HepG2 (cell line): Measurements from ENCODE around the gene CDC25C. TPM values are rescaled to one million over a fixed set of nuclear protein-coding genes. Genes with fewer than 3 reads are reported as not detected.

Source experiments
- ELF1 ChIP-seq: sonication (generic); formaldehyde crosslinking; IDR thresholded peaks from 2 replicates; pipeline ENCODE4 v1.4.0; 2020; ENCODE audit warnings: missing genetic modification reagents
- FOXA3 ChIP-seq: IDR thresholded peaks from 2 replicates; pipeline ENCODE4 v1.6.1; 2016; ENCODE audit warnings: missing genetic modification reagents, missing compliant biosample characterization
- KLF16 ChIP-seq, 2 experiments: sonication (generic) in 1 of 2; formaldehyde crosslinking in 1 of 2; IDR thresholded peaks; 2 replicates each; pipeline versions ENCODE4 v1.6.1 to v1.8.0; 2016 to 2023; ENCODE audit warnings: missing genetic modification reagents in 2 of 2, missing compliant biosample characterization in 1 of 2
- KMT2B ChIP-seq: IDR thresholded peaks from 2 replicates; pipeline ENCODE4 v1.6.1; 2016; ENCODE audit warnings: missing genetic modification reagents, missing compliant biosample characterization
- MTA3 ChIP-seq: sonication (generic); formaldehyde crosslinking; IDR thresholded peaks from 2 replicates; pipeline ENCODE4 v1.4.0; 2020; ENCODE audit warnings: missing genetic modification reagents
- MYNN ChIP-seq: sonication (generic); formaldehyde crosslinking; IDR thresholded peaks from 2 replicates; pipeline ENCODE4 v1.4.0; 2020; ENCODE audit warnings: mild to moderate bottlenecking, low read depth, missing genetic modification reagents
- NCOA2 ChIP-seq: sonication (generic); formaldehyde crosslinking; IDR thresholded peaks from 2 replicates; pipeline ENCODE4 v1.8.0; 2022; ENCODE audit warnings: inconsistent platforms
- NFE2L1 ChIP-seq: sonication (generic); formaldehyde crosslinking; IDR thresholded peaks from 2 replicates; pipeline ENCODE4 v1.4.0; 2020; ENCODE audit warnings: missing genetic modification reagents, mild to moderate bottlenecking, borderline replicate concordance
- NFIC ChIP-seq: IDR thresholded peaks from 2 replicates; pipeline ENCODE4 v1.6.1; 2012; ENCODE audit warnings: mild to moderate bottlenecking, low read length, inconsistent platforms
- PCBP1 ChIP-seq: fragments of 200-400 bp; formaldehyde crosslinking; IDR thresholded peaks from 2 replicates; pipeline ENCODE4 v1.6.1; 2017; ENCODE audit warnings: mild to moderate bottlenecking, low read depth, low read length, borderline replicate concordance
- PCBP2 ChIP-seq: fragments of 200-400 bp; formaldehyde crosslinking; optimal IDR thresholded peaks from 2 replicates; pipeline ENCODE3; 2018; ENCODE audit warnings: low read length, low read depth; ENCODE audit not compliant: poor library complexity, severe bottlenecking
- POLR2G ChIP-seq: fragments of 200-400 bp; formaldehyde crosslinking; IDR thresholded peaks from 2 replicates; pipeline ENCODE4 v1.6.1; 2018; ENCODE audit warnings: mild to moderate bottlenecking, low read depth, low read length, moderate library complexity
- SMAD1 ChIP-seq: sonication (generic); formaldehyde crosslinking; IDR thresholded peaks from 2 replicates; pipeline ENCODE4 v1.4.0; 2020; ENCODE audit warnings: missing genetic modification reagents, low read depth, mild to moderate bottlenecking, borderline replicate concordance
- SP2 ChIP-seq: sonication (generic); formaldehyde crosslinking; IDR thresholded peaks from 2 replicates; pipeline ENCODE4 v1.5.1; 2020; ENCODE audit warnings: mild to moderate bottlenecking, missing genetic modification reagents
- TCF7L2 ChIP-seq: IDR thresholded peaks from 2 replicates; pipeline ENCODE4 v1.6.1; 2011; ENCODE audit warnings: mild to moderate bottlenecking, low read depth, low read length, moderate library complexity
- YEATS4 ChIP-seq: sonication (generic); formaldehyde crosslinking; IDR thresholded peaks from 2 replicates; pipeline ENCODE4 v1.4.0; 2020; ENCODE audit warnings: missing genetic modification reagents, borderline replicate concordance
- ZBTB37 ChIP-seq: sonication (generic); formaldehyde crosslinking; IDR thresholded peaks from 2 replicates; pipeline ENCODE4 v1.4.0; 2020; ENCODE audit warnings: mild to moderate bottlenecking, missing genetic modification reagents
- ZBTB39 ChIP-seq: sonication (generic); formaldehyde crosslinking; IDR thresholded peaks from 2 replicates; pipeline ENCODE4 v1.5.0; 2020; ENCODE audit warnings: missing genetic modification reagents
- ZBTB42 ChIP-seq: sonication (generic); formaldehyde crosslinking; IDR thresholded peaks from 2 replicates; pipeline ENCODE4 v1.5.0; 2020; ENCODE audit warnings: mild to moderate bottlenecking, missing genetic modification reagents
- ZNF101 ChIP-seq: sonication (generic); formaldehyde crosslinking; IDR thresholded peaks from 2 replicates; pipeline ENCODE4 v1.4.0; 2020; ENCODE audit warnings: mild to moderate bottlenecking, low read depth, missing genetic modification reagents, borderline replicate concordance
- ZNF180 ChIP-seq: sonication (generic); formaldehyde crosslinking; IDR thresholded peaks from 2 replicates; pipeline ENCODE4 v1.4.0; 2020; ENCODE audit warnings: low read depth, missing genetic modification reagents, borderline replicate concordance
- ZNF292 ChIP-seq: sonication (generic); formaldehyde crosslinking; IDR thresholded peaks from 2 replicates; pipeline ENCODE4 v1.8.1; 2022; ENCODE audit warnings: mild to moderate bottlenecking, low read depth, missing genetic modification reagents, borderline replicate concordance
- ZNF564 ChIP-seq: sonication (generic); formaldehyde crosslinking; IDR thresholded peaks from 2 replicates; pipeline ENCODE4 v1.8.1; 2023; ENCODE audit warnings: mild to moderate bottlenecking, missing genetic modification reagents
- ZNF639 ChIP-seq: conservative IDR thresholded peaks from 2 replicates; pipeline ENCODE4 v1.6.1; 2018; ENCODE audit warnings: missing genetic modification reagents
- ZNF766 ChIP-seq: sonication (generic); formaldehyde crosslinking; IDR thresholded peaks from 2 replicates; pipeline ENCODE4 v1.5.0; 2020; ENCODE audit warnings: missing genetic modification reagents, borderline replicate concordance
- ZNF841 ChIP-seq: sonication (generic); formaldehyde crosslinking; IDR thresholded peaks from 2 replicates; pipeline ENCODE4 v1.8.1; 2023; ENCODE audit warnings: missing genetic modification reagents, borderline replicate concordance
- polyA plus RNA-seq, 8 experiments: library from polyadenylated mRNA; depleted of rRNA in 3 of 8; stranded (reverse) in 7 of 8; unstranded in 1 of 8; fragments of >200 nt; fragmentation: Illumina TruSeq in 4 of 8; extraction: Trizol in 4 of 8; gene quantifications; 2 replicates each; pipeline versions ENCODE4 v1.2.1 to v1.2.3, GENCODE V29; 2011 to 2016; ENCODE audit warnings: low read depth in 4 of 8, missing spikeins in 1 of 8, mixed read lengths in 1 of 8; ENCODE audit not compliant: insufficient read depth in 1 of 8
- total RNA-seq, 5 experiments: library from RNA; depleted of rRNA; stranded (reverse); fragments of >200 nt; fragmentation: Illumina TruSeq; extraction: Trizol; gene quantifications; 2 replicates each; pipeline ENCODE4 v1.2.3, GENCODE V29; 2016; ENCODE audit warnings: low read depth in 1 of 5

CDC25C gene
- total and polyA plus RNA-seq, 2 of the 13 experiments (the other 11 are each of a cell fraction or from before 2014, with no cell fraction given): 17.7 to 27.6 TPM

- TF ChIP-seq FOXA3 (CRISPR knock-in tag): peak; percentile 86
- TF ChIP-seq ZBTB42 (CRISPR knock-in tag): peak; percentile 33; the same call in 1 of the 2 replicates
- 0 out of 2 replicates have a peak, but pooled peaks have one; percentile 35 for TF ChIP-seq ZBTB37 (CRISPR knock-in tag)
- TF ChIP-seq SMAD1: peak; percentile 67; the same call in 1 of the 2 replicates
- no peak for TF ChIP-seq ELF1
- TF ChIP-seq POLR2G: peak; percentile 100
- 0 out of 2 replicates have a peak, but pooled peaks have one; percentile 32 for TF ChIP-seq ZBTB39
- peak; percentile 72 for TF ChIP-seq KMT2B (CRISPR knock-in tag)
- TF ChIP-seq ZNF564 (CRISPR knock-in tag): peak; percentile 77; the same call in 1 of the 2 replicates
- no peak for TF ChIP-seq ZNF841 (CRISPR knock-in tag)
- no peak for TF ChIP-seq MYNN (CRISPR knock-in tag)
- TF ChIP-seq PCBP1: peak; percentile 93
- no peak for TF ChIP-seq ZNF292 (CRISPR knock-in tag)
- peak in 1 of 2 experiments; percentile 88; a peak in 2 of 4 replicates for TF ChIP-seq KLF16 (CRISPR knock-in tag; IDR thresholded peaks at IDR 0.05)
- no peak for TF ChIP-seq NFE2L1 (CRISPR knock-in tag)
- peak; percentile 91; the same call in 1 of the 2 replicates for TF ChIP-seq ZNF101 (CRISPR knock-in tag)
- no peak for TF ChIP-seq PCBP2
- peak; percentile 86; the same call in 1 of the 2 replicates for TF ChIP-seq ZNF766 (CRISPR knock-in tag)
- TF ChIP-seq NCOA2 (CRISPR knock-in tag): peak; percentile 61
- no peak for TF ChIP-seq ZNF180 (CRISPR knock-in tag)
- TF ChIP-seq TCF7L2: no peak
- no peak for TF ChIP-seq MTA3 (CRISPR knock-in tag)
- TF ChIP-seq YEATS4 (CRISPR knock-in tag): peak; percentile 85
- peak; percentile 78 for TF ChIP-seq NFIC
- no peak for TF ChIP-seq SP2 (CRISPR knock-in tag)
- TF ChIP-seq ZNF639 (CRISPR knock-in tag): no peak; the same call in 1 of the 2 replicates
Measured at GRCh38 chr5:138337685-138338410, 6.2 kb upstream of the CDC25C start, which contains the start of gene FAM53C (continued).
